Left kidney (tissue), 2 donors: ENCODE data around the gene PHACTR2. TPM values are rescaled to one million over a fixed set of nuclear protein-coding genes. Genes with fewer than 3 reads are reported as not detected.
"Not testable (repeated sequence)": the region's sequence is repeated elsewhere in the genome, so short reads cannot be mapped to it uniquely, and the experiment has no call there.

Source experiments
- DNase-seq: peaks from one replicate; pipeline ENCODE4 v3.0.0-alpha.2; 2013
- polyA plus RNA-seq: library from polyadenylated mRNA; unstranded; fragments of 120-200 nt; gene quantifications from one replicate; pipeline ENCODE4 v1.2.1, GENCODE V29; 2013; ENCODE audit not compliant: insufficient read length

PHACTR2 gene
- polyA plus RNA-seq, 1 donor = 42.4 TPM

DNA sequence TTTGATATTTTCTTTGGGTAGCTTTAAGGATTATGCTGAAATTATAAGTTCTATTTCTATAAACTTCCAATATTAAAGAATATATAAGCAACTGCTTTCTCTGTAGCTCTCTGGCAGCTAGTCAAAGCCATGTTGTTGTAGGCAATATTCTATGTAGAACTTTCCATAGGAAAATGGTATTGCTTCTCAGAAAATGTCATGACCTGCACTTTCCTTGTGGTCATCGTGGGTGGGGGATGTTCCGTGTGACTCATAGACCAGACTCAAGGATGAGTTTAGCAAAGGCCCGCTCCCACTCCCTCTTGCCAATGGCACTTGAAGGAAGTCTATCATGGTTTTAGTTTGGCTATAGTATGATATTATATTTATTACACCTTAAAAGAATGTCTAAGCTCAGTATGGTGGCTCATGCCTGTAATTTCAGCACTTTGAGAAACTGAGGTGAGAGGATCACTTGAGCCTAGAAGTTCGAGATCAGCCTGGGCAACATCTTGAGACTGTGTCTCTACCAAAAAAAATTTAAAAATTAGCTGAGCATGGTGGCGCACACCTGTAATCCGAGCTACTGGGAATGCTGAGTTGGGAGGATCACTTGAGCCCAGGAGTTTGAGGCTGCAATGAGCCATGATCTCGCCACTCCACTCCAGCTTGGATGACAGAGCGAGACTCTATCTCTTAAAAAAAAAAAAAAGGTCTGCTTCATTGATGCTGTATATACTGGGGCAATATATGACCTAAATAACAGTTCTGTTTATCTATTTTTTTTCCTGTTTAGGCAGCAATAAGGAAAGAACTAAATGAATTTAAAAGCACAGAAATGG lies 128.7 kb downstream of the PHACTR2 start:
- no peak for DNase-seq

DNA sequence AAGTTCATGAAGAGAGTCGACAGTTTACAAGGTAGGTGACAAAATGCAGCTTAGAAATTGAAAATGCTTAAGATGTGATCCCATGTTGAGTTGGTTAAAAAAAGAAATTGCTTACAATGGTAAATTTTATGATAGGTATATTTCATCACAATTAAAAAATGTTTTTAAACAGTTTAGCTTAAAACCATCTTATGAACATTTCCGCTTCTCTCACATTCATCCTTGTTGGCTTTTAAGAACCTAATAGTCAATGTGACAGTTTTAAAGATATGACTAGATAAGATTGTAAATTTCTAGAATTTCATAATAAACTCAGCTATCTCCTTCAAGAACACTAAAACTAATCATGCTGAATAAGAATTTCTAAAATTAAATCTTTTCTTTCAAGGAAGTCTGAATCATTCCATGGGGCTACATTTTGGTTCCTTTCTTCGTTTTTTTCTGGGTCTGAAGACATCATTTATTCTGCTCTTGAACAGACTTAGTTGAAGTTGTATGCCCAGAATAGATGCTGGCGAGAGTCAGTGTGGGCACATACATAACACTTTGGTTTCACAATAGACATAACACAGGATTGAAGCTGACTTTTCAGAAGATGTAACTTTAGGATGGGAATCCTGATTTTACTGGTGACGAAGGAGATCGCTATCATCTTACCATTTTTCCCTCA lies 129.5 kb downstream of the PHACTR2 start:
- DNase-seq = no peak

DNA sequence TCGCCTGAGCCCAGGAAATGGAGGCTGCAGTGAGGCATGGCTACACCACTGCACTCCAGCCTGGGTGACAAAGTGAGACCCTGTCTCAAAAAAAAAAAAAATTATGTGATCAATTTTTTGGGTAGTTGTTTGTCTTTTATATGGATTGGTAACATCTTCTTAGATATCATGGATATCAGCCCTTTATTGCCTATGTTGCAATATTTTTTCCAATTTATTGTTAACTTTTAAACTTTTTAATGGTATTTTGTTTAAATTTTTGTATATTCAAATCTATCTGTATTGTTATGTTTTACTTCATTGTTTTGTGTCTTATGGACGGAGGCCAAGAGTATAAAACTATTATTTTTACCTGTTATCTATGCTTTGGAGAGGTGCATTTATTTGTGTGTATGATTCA lies 133.0 kb downstream of the PHACTR2 start:
- no peak for DNase-seq

DNA sequence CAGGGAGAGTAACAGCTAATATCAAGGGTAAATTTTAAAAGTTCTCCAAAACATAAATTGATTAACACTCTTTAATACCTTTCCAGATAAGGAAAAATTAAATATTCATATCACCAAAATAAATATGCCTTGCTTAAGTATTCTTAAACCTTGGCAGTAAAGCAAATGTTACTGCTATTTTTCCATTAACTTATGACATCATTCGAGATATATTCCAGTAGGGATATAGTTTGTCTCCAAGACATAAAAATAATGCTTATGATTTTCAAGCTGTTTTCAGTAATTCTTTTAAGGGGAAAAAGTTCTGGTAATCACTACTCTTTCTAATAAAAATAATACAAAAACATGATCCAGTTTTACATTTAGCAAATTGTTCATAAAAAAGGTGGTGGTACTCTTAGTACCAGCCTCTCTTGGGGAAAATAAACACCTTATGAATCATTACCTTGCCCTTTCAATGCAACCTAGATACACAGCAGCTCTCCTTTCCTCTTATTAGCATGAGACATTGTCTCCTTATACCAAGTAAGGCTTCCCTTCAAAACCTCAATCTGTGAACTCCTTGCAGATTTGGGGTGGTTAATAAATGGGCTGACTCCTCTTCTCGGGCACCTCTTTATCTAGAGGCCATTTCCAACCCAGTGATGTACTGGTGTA lies 133.9 kb downstream of the PHACTR2 start:
- DNase-seq = no peak

DNA sequence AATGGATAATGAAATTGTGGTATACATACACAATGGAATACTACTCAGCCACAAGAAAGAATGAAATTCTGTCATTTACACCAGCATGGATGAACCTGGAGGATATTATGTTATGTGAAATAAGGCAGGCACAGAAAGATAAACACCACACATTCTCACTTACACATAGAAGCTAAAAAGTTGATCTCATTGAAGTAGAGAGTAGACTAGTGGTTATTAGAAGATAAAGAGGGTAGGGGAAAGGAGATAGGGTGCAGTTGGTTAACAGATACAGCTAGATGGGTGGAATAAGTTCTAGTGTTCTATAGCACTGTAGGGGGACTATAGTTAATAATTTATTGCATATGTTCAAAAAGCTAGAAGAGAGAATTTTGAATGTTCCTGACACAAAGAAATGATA lies 139.9 kb downstream of the PHACTR2 start:
- DNase-seq = no peak

DNA sequence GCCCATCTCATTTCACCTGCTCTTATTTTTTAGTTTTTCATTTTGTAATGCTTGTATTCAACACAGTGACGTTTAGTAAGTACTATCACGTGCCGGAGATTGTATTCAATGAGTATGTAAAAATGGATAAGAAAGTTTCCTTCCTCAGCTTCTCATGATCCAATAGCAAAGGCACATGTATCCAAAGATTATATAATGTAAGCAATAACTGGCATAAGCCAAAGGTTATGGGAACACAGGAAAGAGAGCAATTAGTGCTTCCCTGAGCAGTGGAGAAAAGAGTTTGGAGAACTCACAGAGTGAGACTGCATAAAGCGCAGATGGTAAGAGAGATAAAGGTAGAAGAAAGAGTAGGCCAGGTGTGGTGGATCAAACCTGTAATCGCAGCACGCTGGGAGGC lies 143.6 kb downstream of the PHACTR2 start:
- DNase-seq = no peak

DNA sequence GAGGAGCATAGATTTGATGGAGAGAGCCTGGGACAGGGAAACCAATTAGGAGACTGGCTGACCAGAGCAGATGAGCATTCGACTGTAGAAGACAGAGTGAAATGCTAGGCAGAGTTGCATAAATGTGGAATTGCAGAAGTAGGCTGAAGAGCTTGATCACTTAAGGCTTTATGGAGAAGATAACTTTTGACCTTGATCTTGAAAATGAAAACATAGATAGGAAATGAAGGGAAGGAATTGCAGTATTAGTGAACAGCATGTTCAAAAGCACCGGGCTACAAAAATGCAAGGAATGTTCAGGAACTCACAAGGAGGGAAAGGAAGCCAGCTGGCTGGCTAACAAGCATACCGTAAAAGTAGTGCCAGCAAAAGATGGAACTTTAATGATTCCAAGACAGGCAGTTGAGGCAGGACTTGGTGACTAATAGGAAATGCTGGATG lies 144.8 kb downstream of the PHACTR2 start:
- no peak for DNase-seq

DNA sequence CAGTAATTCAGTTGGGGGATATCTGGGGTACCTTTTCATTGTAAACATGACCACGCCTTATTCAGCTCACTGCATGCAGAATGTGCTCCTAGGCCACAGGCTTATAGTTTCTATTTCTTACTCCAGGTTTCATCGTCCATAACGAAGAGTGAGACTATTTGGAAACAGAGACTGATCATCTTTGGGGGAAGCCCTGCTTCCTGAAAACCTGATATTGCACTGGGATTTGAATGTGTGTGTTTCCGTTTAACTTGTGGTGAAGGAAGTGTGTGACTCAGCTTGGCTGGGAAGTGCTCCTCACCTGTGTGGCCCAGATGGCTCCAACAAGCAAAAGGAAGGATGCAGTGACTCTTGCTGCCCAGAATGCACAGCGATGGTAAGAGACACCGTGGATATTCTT lies 145.8 kb downstream of the PHACTR2 start:
- no peak for DNase-seq

DNA sequence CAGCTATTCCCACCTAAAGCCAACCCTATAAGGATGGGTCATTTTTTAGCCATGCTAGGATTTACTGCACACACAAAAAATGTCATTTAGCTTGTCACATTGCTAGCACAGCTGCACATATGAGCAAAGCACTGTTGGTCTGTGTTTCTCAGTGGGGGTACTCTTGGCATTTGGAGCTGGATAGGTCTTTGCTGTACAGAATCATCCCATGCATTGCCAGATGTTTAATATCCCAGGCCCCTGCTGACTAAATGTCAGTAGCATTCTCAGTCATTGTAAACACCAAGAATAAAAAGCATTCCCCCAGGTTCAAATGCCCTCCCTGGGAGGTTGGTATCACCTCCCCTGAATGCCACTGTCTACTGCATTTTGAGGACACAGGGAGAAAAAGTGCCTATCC lies 150.8 kb downstream of the PHACTR2 start:
- no peak for DNase-seq

DNA sequence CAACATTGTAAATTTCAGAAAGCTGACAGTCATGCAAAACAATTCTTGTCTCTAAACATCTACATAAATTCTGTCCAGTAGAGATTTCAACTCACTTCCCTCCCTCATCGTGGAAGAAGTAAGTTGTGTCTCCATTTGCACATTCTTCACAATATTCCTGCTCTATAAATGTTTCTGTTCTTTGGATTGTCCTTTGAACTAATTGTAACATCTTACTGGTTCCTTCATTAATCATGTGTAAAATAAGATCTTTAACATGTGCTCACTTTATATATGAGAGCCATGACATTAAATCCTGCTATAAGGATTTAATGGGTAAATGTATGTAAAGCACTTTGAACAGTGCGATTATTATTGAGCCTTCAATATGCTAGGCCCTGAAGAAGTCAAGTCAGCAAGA lies 158.4 kb downstream of the PHACTR2 start:
- DNase-seq = no peak

DNA sequence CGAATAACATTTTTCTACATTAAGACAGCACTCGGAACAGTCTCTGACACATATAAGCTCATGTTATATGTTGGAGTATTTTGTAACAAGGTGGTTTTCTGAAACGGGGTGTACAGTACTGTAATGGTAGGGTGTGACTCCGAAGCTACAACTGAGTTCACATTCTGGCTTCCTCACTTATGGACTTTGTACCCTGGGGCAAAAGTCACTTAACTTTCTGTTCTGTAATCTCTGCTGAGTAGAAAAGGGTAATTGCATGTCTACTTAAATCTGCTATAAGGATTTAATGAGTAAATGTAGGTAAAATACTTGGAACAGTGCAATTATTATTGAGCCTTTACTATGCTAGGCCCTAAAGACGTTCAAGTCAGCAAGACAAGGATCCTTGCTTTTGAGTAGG lies 160.6 kb downstream of the PHACTR2 start:
- no peak for DNase-seq

DNA sequence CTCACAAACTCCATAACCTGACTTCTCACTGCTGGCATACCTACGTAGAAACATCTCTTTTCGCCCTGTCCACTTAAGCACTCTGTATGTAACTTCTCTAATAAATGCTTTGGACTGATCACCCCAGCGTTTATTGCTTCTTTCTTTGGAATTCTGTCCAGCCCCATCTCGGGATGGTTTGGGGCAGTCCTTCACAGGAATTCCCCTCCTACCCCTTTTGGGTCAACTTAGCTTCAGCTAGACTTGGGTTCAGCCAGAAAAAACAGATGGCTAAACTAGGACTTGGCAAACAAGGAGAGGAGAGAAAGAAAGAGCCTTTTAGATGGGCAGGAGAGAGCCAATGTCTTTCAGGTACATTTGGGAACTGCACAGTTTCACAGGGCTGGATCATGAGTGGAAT lies 161.4 kb downstream of the PHACTR2 start:
- DNase-seq = no peak

DNA sequence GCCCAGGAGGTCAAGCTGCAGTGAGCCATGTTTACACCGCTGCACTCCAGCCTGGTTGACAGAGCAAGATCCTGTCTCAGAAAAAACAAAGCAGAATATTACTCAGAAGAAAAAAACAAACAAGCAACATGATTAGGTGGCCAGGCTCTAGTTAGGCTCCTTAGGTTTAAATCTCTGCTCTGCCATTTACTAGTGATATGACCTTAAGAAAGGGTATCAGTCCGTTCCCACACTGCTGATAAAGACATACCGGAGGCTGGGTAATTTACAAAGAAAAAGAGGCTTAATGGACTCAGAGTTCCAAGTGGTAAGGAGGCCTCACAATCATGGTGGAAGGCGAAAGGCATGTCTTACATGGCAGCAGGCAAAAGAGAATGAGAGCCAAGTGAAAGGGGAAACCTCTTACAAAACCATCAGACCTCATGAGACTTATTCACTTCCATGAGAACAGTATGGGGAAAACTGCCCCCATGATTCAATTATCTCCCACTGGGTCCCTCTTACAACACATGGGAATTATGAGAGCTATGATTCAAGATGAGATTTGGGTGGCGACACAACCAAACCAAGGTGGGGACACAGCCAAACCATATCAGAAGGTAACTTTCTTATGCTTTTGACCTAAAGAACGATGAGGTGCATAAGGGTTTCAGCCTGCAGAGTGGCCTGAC lies 163.0 kb downstream of the PHACTR2 start:
- no peak for DNase-seq

DNA sequence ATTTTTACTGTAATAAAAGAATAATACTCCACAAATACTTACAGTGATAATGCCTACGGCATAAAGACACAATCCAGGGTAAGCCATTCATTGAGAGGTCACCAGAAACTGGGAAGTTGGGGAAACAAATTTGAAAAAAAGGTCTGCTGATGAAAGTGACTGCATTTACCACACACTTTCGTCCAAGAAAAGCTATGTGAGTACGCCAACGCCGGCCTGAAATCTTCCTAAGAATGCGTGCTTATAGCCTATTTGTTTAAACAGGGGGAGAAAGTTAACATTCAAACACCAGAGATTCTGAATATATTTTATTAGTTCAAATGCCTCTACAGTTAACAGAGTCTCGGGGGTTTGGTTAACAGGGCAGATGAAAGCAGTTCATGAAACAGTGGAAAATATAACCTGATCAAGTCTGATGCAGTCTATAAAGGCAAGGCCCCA lies 164.7 kb downstream of the PHACTR2 start:
- no peak for DNase-seq

DNA sequence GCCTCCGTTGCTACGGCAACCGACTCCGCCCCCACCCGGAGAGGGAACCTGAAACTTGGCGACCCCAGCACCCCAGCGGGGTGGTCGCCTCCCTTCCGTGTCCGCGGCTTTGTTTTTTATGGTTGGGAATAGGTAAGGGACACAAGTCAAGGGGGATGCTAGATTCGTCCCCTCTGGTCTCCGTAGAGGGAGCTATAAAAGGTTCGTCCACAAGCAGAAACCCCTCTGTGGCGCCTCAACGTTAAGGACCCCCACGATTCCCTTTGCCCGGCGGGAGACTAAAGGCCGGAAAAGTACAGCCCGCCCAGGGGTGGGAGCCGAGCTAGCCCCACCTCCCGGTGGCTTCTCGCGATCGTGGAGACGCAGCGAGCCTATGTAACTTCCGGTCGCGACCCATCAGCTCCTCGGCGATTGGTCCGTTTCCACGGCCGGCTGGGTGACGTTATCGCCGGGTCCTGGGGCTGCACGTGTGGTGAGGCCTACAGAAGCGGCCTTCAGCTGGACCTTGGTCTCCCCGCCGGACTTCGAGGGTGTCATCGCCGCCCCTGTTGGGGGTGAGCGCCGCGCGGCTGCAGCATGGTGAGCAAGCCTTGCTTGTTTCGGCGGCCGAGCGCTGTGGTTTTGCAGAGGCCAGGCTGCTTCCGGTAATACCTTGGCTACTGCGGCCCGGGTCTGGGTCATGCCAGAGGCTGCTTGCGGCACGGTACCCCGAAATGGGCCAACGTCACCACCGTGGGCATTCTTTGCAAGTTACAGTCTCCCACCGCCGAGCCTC lies 165.3 kb downstream of the PHACTR2 start, which contains the start of gene LTV1:
TSS of gene LTV1 (plus strand) at position 437 of the 775 bp plus-strand sequence. CDS start at position 577, 140 bp downstream.
- DNase-seq = peak; percentile 97

DNA sequence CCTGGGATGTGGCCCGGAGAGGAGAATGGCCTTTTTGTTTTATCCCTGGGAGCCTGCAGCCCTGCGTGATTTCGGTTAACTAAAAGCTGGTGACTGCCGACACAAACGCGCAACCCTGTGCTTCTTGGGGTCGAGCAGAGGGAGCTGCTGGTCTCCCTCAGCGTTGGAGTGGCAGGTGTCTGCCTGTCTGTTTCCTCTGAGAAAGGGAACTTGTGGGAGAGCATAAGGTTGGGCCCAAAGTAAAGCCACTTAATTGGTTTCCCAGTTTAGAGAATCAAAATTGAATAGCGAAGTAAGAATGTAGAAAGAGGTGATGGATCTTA lies 165.9 kb downstream of the PHACTR2 start:
- no peak for DNase-seq

DNA sequence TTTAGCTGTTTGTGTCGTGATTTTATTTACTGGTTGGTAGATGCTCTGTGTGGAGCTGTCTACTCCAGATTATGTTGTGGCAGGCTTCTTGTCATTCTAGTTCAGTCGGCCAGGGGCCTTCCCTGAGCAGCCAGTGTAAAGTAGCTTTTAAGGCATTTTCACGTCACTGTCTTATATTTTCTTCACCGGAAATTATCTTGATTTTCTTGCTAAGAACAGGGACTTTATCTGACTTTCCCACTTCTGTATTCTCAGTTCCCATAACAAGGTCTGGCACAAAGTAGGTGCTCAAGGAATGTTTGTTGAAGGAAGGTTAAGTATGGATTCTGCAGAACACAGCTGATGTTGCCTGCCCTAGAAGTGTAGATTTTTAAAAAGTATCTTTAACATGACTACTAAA lies 166.2 kb downstream of the PHACTR2 start:
- no peak for DNase-seq

DNA sequence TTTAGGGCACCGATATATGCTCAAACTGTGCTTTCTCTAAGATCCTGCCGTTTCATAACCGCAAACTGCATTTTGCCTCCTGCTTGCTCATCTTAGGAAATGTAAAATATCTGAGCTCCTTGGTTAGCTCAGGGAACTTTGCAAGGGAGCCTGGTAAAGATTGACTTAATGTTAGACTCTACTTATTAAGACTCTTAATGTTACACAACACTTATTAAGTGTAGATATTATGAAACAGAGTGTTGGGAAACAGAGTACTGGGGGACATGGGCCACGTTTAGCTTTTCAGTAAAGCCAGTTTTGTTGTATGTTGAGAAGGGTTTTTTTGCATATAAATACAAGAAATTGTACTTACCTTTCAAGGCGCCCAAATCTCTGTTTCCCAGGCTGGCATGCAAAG lies 167.3 kb downstream of the PHACTR2 start:
- no peak for DNase-seq

DNA sequence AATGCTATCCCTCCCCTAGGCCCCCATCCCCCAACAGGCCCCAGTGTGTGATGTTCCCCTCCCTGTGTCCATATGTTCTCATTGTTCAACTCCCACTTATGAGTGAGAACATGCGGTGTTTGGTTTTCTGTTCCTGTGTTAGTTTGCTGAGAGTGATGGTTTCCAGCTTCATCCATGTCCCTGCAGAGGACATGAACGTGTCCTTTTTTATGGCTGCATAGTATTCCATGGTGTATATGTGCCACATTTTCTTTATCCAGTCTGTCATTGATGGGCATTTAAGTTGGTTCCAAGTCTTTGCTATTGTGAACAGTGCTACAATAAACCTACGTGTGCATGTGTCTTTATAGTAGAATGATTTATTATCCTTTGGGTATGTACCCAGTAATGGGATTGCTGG lies 173.9 kb downstream of the PHACTR2 start:
- not testable (repeated sequence) for DNase-seq

DNA sequence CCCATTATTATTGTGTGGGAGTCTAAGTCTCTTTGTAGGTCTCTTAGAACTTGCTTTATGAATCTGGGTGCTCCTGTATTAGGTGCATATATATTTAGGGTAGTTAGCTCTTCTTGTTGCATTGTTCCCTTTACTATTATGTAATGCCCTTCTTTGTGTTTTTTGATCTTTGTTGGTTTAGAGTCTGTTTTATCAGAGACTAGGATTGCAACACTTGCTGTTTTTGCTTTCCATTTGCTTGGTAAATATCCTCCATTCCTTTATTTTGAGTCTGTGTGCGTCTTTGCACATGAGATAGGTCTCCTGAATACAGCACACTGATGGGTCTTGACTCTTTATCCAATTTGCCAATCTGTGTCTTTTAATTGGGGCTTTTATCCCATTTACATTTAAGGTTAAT lies 177.3 kb downstream of the PHACTR2 start:
- DNase-seq = not testable (repeated sequence)

DNA sequence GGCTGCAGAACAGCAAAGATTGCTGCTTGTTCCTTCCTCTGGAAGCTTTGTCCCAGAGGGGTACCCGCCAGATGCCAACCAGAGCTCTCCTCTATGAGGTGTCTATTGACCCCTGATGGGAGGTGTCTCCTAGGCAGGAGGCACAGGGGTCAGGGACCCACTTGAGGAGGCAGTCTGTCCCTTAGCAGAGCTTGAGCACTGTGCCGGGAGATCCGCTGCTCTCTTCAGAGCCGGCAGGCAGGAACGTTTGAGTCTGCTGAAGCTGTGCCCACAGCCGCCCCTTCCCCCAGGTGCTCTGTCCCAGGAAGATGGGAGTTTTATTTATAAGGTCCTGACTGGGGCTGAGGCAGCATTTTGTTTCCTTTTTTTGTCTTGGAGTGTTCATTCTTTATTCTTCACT lies 179.0 kb downstream of the PHACTR2 start:
- DNase-seq = not testable (repeated sequence)

DNA sequence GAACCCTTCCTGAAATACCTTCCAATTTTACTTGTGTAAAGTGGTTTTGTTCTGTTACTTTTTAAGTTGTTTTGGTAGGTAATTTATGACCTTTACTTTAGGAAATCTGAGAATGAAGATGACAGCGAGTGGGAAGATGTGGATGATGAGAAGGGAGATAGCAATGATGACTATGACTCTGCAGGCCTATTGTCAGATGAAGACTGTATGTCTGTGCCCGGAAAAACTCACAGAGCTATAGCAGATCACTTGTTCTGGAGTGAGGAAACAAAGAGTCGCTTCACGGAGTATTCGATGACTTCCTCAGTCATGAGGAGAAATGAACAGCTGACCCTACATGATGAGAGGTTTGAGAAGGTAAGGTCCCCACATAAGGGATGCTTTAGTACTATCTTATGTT lies 179.9 kb downstream of the PHACTR2 start:
- no peak for DNase-seq
